ENCODE results near the gene TXNDC11. TPM values are rescaled to one million over a fixed set of nuclear protein-coding genes. Genes with fewer than 3 reads are reported as not detected.

The TXNDC11 gene
- total RNA-seq, 2 experiments from 2014 or later: 21.7 to 24.4 TPM

GRCh38 chr16:11655655-11656054 is 87.0 kb downstream of the TXNDC11 start:
- Mint-ChIP-seq H3K27me3 (no peaks in the 10 kb centered on the region), H3K36me3 (ENCODE audit: low read depth) (no peaks in the 10 kb centered on the region), H3K4me1 (ENCODE audit: low read depth) (peaks cover 6% of the 10 kb centered on the region), H3K27ac (no peak overlapping the region), H3K4me3 (no peak overlapping the region), H3K9me3 (no peaks in the 10 kb centered on the region)
- ATAC-seq (no peak), DNase-seq (no peak)
- POLR2A ChIA-PET: interaction anchor here (1.0 kb wide), 1 partner anchor 124 kb away, joined by 3 read pairs; no protein-coding TSS in a partner anchor
- CTCF ChIA-PET: no interaction called here
- intact Hi-C loops (cut with micrococcal nuclease): no loop called here
- no peak for TF ChIP-seq CTCF (IDR thresholded peaks at IDR 0.05)

- intact Hi-C loops (cut with micrococcal nuclease): no loop called here
- H3K4me1 Mint-ChIP-seq (ENCODE audit: low read depth): peaks cover 6% of the 10 kb centered on the region
- no peaks in the 10 kb centered on the region for H3K27me3 Mint-ChIP-seq
- H3K36me3 Mint-ChIP-seq (ENCODE audit: low read depth): no peaks in the 10 kb centered on the region
- H3K9me3 Mint-ChIP-seq: no peaks in the 10 kb centered on the region
- no peak for ATAC-seq
- POLR2A ChIA-PET: no interaction called here
- no peak overlapping the region for H3K27ac Mint-ChIP-seq
- CTCF ChIA-PET: interaction anchor here (1.0 to 2.0 kb wide), 3 partner anchors 10 to 120 kb away, joined by 3 to 6 read pairs (median 4); no protein-coding TSS in a partner anchor
- DNase-seq: no peak
- TF ChIP-seq CTCF (IDR thresholded peaks at IDR 0.05): no peak
- no peak overlapping the region for H3K4me3 Mint-ChIP-seq
Observed at GRCh38 chr16:11651796-11652195, 90.9 kb downstream of the TXNDC11 start.

GRCh38 chr16:11650641-11651591 is 91.7 kb downstream of the TXNDC11 start:
- POLR2A ChIA-PET: no interaction called here
- intact Hi-C loops (cut with micrococcal nuclease): no loop called here
- DNase-seq: no peak
- Mint-ChIP-seq H3K27ac (no peak overlapping the region), H3K27me3 (no peaks in the 10 kb centered on the region), H3K9me3 (no peaks in the 10 kb centered on the region), H3K4me1 (ENCODE audit: low read depth) (peaks cover 6% of the 10 kb centered on the region), H3K4me3 (no peak overlapping the region), H3K36me3 (ENCODE audit: low read depth) (no peaks in the 10 kb centered on the region)
- TF ChIP-seq CTCF (IDR thresholded peaks at IDR 0.05): no peak
- ATAC-seq: no peak
- CTCF ChIA-PET: interaction anchor here (1.0 to 2.0 kb wide), 3 partner anchors 9 to 119 kb away, joined by 3 to 6 read pairs (median 4); no protein-coding TSS in a partner anchor

GRCh38 chr16:11649276-11649675 is 93.4 kb downstream of the TXNDC11 start:
- ChIA-PET POLR2A (no interaction called here), CTCF (interaction anchor here (1.1 kb wide), 2 partner anchors 117 to 242 kb away, joined by 3 to 6 read pairs; no protein-coding TSS in a partner anchor)
- Mint-ChIP-seq H3K27ac (no peak overlapping the region), H3K4me3 (no peak overlapping the region), H3K36me3 (ENCODE audit: low read depth) (no peaks in the 10 kb centered on the region), H3K4me1 (ENCODE audit: low read depth) (peaks cover 2% of the 10 kb centered on the region), H3K27me3 (no peaks in the 10 kb centered on the region), H3K9me3 (no peaks in the 10 kb centered on the region)
- DNase-seq (no peak), ATAC-seq (no peak)
- intact Hi-C loops (cut with micrococcal nuclease): loop anchor here (10.0 kb wide), 1 partner anchor 64 kb away; the partner anchor contains the start of gene LITAF
- no peak for TF ChIP-seq CTCF (IDR thresholded peaks at IDR 0.05)

- POLR2A ChIA-PET: interaction anchor here (0.7 kb wide), 1 partner anchor 23 kb away, joined by 3 read pairs; no protein-coding TSS in a partner anchor
- no peak overlapping the region for H3K4me3 Mint-ChIP-seq
- DNase-seq: no peak
- H3K27ac Mint-ChIP-seq: no peak overlapping the region
- no peaks in the 10 kb centered on the region for H3K36me3 Mint-ChIP-seq (ENCODE audit: low read depth)
- no peaks in the 10 kb centered on the region for H3K27me3 Mint-ChIP-seq
- no peak for ATAC-seq
- H3K4me1 Mint-ChIP-seq (ENCODE audit: low read depth): peaks cover 10% of the 10 kb centered on the region
- TF ChIP-seq CTCF (IDR thresholded peaks at IDR 0.05): no peak
- CTCF ChIA-PET: interaction anchor here (0.7 to 6.8 kb wide), 11 partner anchors 11 to 238 kb away, joined by 3 to 82 read pairs (median 4); no protein-coding TSS in a partner anchor
- intact Hi-C loops (cut with micrococcal nuclease): loop anchor here (5.0 to 10.0 kb wide), 3 partner anchors 58 to 235 kb away; partner anchors contain the start of gene LITAF
- H3K9me3 Mint-ChIP-seq: no peaks in the 10 kb centered on the region
Observed at GRCh38 chr16:11642765-11643116, 99.9 kb downstream of the TXNDC11 start.
